Testis (tissue), 2 donors: Measurements from ENCODE around the gene HDAC8.

ENCODE experiments used
- POLR2A ChIP-seq: fragments of 450-650 bp; IDR thresholded peaks from one replicate; pipeline ENCODE4 v1.6.1; 2017; ENCODE audit warnings: antibody characterized with exemption, mild to moderate bottlenecking, moderate library complexity
- TF ChIP-seq, protein P1 (sequence below), 3 experiments: fragments of 450-650 bp in 2 of 3; fragments of 200-600 bp in 1 of 3; sonication (generic) in 1 of 3; IDR thresholded peaks; one replicate each; pipeline ENCODE4 v1.5.1; 2016 to 2019; ENCODE audit warnings: antibody characterized with exemption in 3 of 3, mild to moderate bottlenecking in 2 of 3, moderate library complexity in 1 of 3

DNA sequence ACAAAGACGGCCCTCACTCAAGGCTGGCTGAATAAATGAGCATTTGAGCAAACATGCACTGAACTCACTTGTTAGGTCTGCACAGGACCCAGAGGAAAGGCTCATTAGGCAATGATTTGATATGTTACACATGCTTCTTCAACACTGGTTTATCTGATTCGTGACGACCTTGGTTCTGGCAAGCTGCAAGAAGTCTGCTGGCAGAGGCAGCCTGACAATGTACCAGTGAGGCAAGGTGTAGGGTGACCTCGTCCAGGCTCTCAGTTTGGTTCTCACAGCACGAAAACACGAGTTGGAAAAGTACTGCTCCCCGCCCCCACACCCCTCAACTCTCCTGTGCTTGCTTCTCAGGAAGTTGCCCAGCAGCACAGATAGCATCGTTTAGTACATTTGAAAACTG is 203.8 kb downstream of the HDAC8 start:
- TF ChIP-seq, protein P1, sequence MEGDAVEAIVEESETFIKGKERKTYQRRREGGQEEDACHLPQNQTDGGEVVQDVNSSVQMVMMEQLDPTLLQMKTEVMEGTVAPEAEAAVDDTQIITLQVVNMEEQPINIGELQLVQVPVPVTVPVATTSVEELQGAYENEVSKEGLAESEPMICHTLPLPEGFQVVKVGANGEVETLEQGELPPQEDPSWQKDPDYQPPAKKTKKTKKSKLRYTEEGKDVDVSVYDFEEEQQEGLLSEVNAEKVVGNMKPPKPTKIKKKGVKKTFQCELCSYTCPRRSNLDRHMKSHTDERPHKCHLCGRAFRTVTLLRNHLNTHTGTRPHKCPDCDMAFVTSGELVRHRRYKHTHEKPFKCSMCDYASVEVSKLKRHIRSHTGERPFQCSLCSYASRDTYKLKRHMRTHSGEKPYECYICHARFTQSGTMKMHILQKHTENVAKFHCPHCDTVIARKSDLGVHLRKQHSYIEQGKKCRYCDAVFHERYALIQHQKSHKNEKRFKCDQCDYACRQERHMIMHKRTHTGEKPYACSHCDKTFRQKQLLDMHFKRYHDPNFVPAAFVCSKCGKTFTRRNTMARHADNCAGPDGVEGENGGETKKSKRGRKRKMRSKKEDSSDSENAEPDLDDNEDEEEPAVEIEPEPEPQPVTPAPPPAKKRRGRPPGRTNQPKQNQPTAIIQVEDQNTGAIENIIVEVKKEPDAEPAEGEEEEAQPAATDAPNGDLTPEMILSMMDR (IDR thresholded peaks at IDR 0.05), result no peak
- no peak for TF ChIP-seq POLR2A
